ENCODE results near the gene TM2D3.

GRCh38 chr15:101602801-101603200 is 49.4 kb downstream of the TM2D3 start:
- TF ChIP-seq CTCF (conservative IDR thresholded peaks at IDR 0.05) (no peak), EZH2 (IDR thresholded peaks at IDR 0.05; ENCODE audit: low read depth) (no peak)
